WTC11 (cell line): ENCODE data around the gene KRTAP10-7. TPM values are rescaled to one million over a fixed set of nuclear protein-coding genes. Genes with fewer than 3 reads are reported as not detected.

Experiments
- ATAC-seq: fragments of 200-7000 bp; cut with Tn5 transposase; 2 replicates; pipeline ENCODE4 v1.10.0; 2021; ENCODE audit warnings: mild to moderate bottlenecking, moderate library complexity
- CTCF ChIA-PET: fragments of 300-600 bp; sonication (Branson Sonifier 250); formaldehyde crosslinking; loops from one replicate; lab custom pipeline; 2021; ENCODE audit warnings: antibody characterized with exemption; lab: Charles Lee
- POLR2A ChIA-PET: fragments of 350-600 bp; sonication (Branson Sonifier 250); formaldehyde crosslinking; loops from one replicate; lab custom pipeline; 2021; ENCODE audit warnings: antibody characterized with exemption; lab: Charles Lee
- DNase-seq: peaks from one replicate; pipeline ENCODE4 v3.0.0; 2021; ENCODE audit warnings: low spot score
- H3K27ac Mint-ChIP-seq: 2 replicates; pipeline ENCODE4 v1.8.0; 2021; ENCODE audit warnings: mixed read lengths
- H3K27me3 Mint-ChIP-seq: 2 replicates; pipeline ENCODE4 v1.8.0; 2021; ENCODE audit warnings: low read depth, mild to moderate bottlenecking, moderate library complexity, mixed read lengths
- H3K36me3 Mint-ChIP-seq: 2 replicates; pipeline ENCODE4 v1.8.0; 2021; ENCODE audit warnings: mixed read lengths
- H3K4me1 Mint-ChIP-seq: 2 replicates; pipeline ENCODE4 v1.8.0; 2022; ENCODE audit warnings: mixed read lengths
- H3K4me3 Mint-ChIP-seq: 2 replicates; pipeline ENCODE4 v1.8.0; 2021; ENCODE audit warnings: mild to moderate bottlenecking, moderate library complexity, mixed read lengths
- H3K9me3 Mint-ChIP-seq: 2 replicates; pipeline ENCODE4 v1.8.0; 2021; ENCODE audit warnings: mixed read lengths
- ATF6 ChIP-seq: sonication (generic); formaldehyde crosslinking; IDR thresholded peaks from 2 replicates; pipeline ENCODE4 v1.8.1; 2023; ENCODE audit warnings: mild to moderate bottlenecking, missing genetic modification reagents
- ETV6 ChIP-seq: sonication (generic); formaldehyde crosslinking; IDR thresholded peaks from 2 replicates; pipeline ENCODE4 v1.8.1; 2022; ENCODE audit warnings: mild to moderate bottlenecking, missing genetic modification reagents
- NFATC4 ChIP-seq: fragments of 250-450 bp; sonication (Bioruptor Pico); IDR thresholded peaks from 2 replicates; pipeline ENCODE4 v1.9.0; 2021; ENCODE audit warnings: mild to moderate bottlenecking
- PRDM15 ChIP-seq: sonication (generic); formaldehyde crosslinking; IDR thresholded peaks from 2 replicates; pipeline ENCODE4 v1.8.0; 2022; ENCODE audit warnings: missing genetic modification reagents
- RELA ChIP-seq: sonication (generic); formaldehyde crosslinking; IDR thresholded peaks from 2 replicates; pipeline ENCODE4 v1.8.1; 2022; ENCODE audit warnings: missing genetic modification reagents, mild to moderate bottlenecking, borderline replicate concordance
- SMAD3 ChIP-seq: sonication (generic); formaldehyde crosslinking; IDR thresholded peaks from 2 replicates; pipeline ENCODE4 v1.8.0; 2022; ENCODE audit warnings: missing genetic modification reagents, mild to moderate bottlenecking, borderline replicate concordance
- SOX15 ChIP-seq: fragments of 250-450 bp; sonication (Bioruptor Pico); IDR thresholded peaks from 2 replicates; pipeline ENCODE4 v1.9.0; 2021; ENCODE audit warnings: mild to moderate bottlenecking
- SP1 ChIP-seq: sonication (generic); formaldehyde crosslinking; conservative IDR thresholded peaks from 2 replicates; pipeline ENCODE4 v1.8.1; 2022; ENCODE audit warnings: missing genetic modification reagents
- TEAD1 ChIP-seq: sonication (generic); formaldehyde crosslinking; IDR thresholded peaks from 2 replicates; pipeline ENCODE4 v1.8.0; 2022; ENCODE audit warnings: mild to moderate bottlenecking, missing genetic modification reagents
- USF2 ChIP-seq: sonication (generic); formaldehyde crosslinking; IDR thresholded peaks from 2 replicates; pipeline ENCODE4 v1.8.1; 2023; ENCODE audit warnings: mild to moderate bottlenecking, missing genetic modification reagents, moderate library complexity
- ZNF396 ChIP-seq: fragments of 250-450 bp; sonication (Bioruptor Pico); IDR thresholded peaks from 2 replicates; pipeline ENCODE4 v1.8.0; 2021; ENCODE audit warnings: mild to moderate bottlenecking, moderate library complexity, borderline replicate concordance
- total RNA-seq: library from RNA; stranded (reverse); gene quantifications from 3 replicates; pipeline ENCODE4 v1.2.3, GENCODE V29; 2021
- TF ChIP-seq, protein P1 (sequence below): sonication (generic); formaldehyde crosslinking; IDR thresholded peaks from 2 replicates; pipeline ENCODE4 v1.8.0; 2023; ENCODE audit warnings: missing genetic modification reagents
- TF ChIP-seq, protein P2 (sequence below): sonication (generic); formaldehyde crosslinking; IDR thresholded peaks from 2 replicates; pipeline ENCODE4 v1.8.1; 2022; ENCODE audit warnings: mild to moderate bottlenecking, missing genetic modification reagents, moderate library complexity, borderline replicate concordance
- TF ChIP-seq, protein P3 (sequence below): sonication (generic); formaldehyde crosslinking; IDR thresholded peaks from 2 replicates; pipeline ENCODE4 v1.8.0; 2022; ENCODE audit warnings: mild to moderate bottlenecking, missing genetic modification reagents
- TF ChIP-seq, protein P4 (sequence below): fragments of 250-450 bp; sonication (Bioruptor Pico); conservative IDR thresholded peaks from 2 replicates; pipeline ENCODE4 v1.9.0; 2021; ENCODE audit warnings: mild to moderate bottlenecking
- TF ChIP-seq, protein P5 (sequence below): sonication (generic); formaldehyde crosslinking; IDR thresholded peaks from 2 replicates; pipeline ENCODE4 v1.8.1; 2023; ENCODE audit warnings: mild to moderate bottlenecking, missing genetic modification reagents, moderate library complexity
- TF ChIP-seq, protein P6 (sequence below): sonication (generic); formaldehyde crosslinking; IDR thresholded peaks from 2 replicates; pipeline ENCODE4 v1.8.0; 2022; ENCODE audit warnings: mild to moderate bottlenecking, missing genetic modification reagents

The KRTAP10-7 gene
- total RNA-seq, 1 experiment from 2014 or later, result not detected

DNA sequence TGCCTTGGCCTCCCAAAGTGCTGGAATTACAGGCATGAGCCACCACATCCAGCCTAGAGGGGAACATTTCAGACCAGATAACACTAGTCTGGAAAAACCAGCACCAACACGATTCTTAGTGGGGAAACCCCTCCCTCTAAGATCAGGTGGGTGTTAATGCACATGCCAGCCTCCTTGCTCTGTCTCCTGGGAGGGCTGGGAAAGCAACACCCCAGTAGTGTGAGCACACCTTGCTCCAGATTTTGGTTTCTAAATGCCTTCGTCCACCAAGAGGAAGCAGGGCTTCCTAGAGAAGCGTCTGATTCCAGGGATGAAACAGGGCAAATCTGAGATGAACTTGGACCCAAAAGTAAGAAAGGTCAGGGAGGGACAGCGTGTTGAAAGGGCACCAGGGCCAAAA is 29.1 kb upstream of the KRTAP10-7 start:
- TF ChIP-seq, protein P1, sequence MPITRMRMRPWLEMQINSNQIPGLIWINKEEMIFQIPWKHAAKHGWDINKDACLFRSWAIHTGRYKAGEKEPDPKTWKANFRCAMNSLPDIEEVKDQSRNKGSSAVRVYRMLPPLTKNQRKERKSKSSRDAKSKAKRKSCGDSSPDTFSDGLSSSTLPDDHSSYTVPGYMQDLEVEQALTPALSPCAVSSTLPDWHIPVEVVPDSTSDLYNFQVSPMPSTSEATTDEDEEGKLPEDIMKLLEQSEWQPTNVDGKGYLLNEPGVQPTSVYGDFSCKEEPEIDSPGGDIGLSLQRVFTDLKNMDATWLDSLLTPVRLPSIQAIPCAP (CRISPR knock-in tag), result no peak
- TF ChIP-seq NFATC4 (CRISPR knock-in tag) (no peak), ZNF396 (CRISPR knock-in tag) (no peak), SP1 (no peak), ATF6 (no peak), TEAD1 (CRISPR knock-in tag) (no peak), PRDM15 (CRISPR knock-in tag) (no peak), ETV6 (CRISPR knock-in tag) (no peak), USF2 (CRISPR knock-in tag) (no peak), SOX15 (CRISPR knock-in tag) (no peak), RELA (CRISPR knock-in tag) (no peak), SMAD3 (CRISPR knock-in tag) (no peak)
- TF ChIP-seq, protein P2, sequence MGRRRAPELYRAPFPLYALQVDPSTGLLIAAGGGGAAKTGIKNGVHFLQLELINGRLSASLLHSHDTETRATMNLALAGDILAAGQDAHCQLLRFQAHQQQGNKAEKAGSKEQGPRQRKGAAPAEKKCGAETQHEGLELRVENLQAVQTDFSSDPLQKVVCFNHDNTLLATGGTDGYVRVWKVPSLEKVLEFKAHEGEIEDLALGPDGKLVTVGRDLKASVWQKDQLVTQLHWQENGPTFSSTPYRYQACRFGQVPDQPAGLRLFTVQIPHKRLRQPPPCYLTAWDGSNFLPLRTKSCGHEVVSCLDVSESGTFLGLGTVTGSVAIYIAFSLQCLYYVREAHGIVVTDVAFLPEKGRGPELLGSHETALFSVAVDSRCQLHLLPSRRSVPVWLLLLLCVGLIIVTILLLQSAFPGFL, result no peak
- TF ChIP-seq, protein P3, sequence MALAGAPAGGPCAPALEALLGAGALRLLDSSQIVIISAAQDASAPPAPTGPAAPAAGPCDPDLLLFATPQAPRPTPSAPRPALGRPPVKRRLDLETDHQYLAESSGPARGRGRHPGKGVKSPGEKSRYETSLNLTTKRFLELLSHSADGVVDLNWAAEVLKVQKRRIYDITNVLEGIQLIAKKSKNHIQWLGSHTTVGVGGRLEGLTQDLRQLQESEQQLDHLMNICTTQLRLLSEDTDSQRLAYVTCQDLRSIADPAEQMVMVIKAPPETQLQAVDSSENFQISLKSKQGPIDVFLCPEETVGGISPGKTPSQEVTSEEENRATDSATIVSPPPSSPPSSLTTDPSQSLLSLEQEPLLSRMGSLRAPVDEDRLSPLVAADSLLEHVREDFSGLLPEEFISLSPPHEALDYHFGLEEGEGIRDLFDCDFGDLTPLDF, result no peak
- TF ChIP-seq, protein P4, sequence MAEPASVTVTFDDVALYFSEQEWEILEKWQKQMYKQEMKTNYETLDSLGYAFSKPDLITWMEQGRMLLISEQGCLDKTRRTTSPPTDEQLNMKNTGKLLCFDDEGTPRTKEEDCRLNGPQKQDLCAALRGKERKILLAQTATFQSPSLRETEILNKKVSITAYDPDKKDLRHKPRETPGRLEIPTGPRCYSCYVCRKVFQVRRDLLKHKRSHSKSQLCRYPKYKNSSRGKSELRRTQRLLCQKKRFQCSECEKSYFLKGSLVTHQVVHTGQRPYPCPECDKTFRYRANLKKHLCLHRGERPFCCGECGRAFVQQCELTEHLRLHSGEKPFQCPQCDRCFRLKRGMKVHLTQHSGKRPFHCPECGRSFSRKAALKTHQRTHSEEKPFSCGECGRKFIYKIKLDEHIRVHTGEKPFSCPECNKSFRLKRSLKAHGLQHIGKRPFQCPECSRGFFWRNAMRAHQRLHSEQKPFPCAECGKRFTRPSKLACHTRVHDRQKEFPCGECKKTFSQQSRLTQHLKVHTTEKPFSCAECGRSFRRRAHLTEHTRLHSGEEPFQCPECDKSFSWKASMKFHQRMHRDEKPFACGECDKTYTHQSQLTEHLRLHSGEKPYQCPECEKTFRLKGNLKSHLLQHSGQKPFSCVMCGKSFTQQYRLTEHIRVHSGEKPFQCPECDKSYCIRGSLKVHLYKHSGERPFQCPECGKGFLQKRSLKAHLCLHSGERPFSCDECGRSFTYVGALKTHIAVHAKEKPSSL (CRISPR knock-in tag), result no peak
- TF ChIP-seq, protein P5, sequence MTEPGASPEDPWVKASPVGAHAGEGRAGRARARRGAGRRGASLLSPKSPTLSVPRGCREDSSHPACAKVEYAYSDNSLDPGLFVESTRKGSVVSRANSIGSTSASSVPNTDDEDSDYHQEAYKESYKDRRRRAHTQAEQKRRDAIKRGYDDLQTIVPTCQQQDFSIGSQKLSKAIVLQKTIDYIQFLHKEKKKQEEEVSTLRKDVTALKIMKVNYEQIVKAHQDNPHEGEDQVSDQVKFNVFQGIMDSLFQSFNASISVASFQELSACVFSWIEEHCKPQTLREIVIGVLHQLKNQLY (CRISPR knock-in tag), result no peak
- TF ChIP-seq, protein P6, sequence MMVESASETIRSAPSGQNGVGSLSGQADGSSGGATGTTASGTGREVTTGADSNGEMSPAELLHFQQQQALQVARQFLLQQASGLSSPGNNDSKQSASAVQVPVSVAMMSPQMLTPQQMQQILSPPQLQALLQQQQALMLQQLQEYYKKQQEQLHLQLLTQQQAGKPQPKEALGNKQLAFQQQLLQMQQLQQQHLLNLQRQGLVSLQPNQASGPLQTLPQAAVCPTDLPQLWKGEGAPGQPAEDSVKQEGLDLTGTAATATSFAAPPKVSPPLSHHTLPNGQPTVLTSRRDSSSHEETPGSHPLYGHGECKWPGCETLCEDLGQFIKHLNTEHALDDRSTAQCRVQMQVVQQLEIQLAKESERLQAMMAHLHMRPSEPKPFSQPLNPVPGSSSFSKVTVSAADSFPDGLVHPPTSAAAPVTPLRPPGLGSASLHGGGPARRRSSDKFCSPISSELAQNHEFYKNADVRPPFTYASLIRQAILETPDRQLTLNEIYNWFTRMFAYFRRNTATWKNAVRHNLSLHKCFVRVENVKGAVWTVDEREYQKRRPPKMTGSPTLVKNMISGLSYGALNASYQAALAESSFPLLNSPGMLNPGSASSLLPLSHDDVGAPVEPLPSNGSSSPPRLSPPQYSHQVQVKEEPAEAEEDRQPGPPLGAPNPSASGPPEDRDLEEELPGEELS (CRISPR knock-in tag), result no peak
- TF ChIP-seq, all 79 proteins: peak for 0
- DNase-seq, result no peak
- Mint-ChIP-seq H3K27ac (no peak overlapping the region), H3K4me1 (peaks cover 11% of the 10 kb centered on the region), H3K27me3 (peaks cover 6% of the 10 kb centered on the region), H3K4me3 (no peak overlapping the region), H3K9me3 (peaks cover 23% of the 10 kb centered on the region), H3K36me3 (peaks cover 17% of the 10 kb centered on the region)
- ChIA-PET POLR2A (no interaction called here), CTCF (no interaction called here)
- ATAC-seq, result no peak
